ENCODE measurements around the gene CRYM.
"Not testable (repeated sequence)": the region's sequence is repeated elsewhere in the genome, so short reads cannot be mapped to it uniquely, and the experiment has no call there.

The CRYM gene

DNA sequence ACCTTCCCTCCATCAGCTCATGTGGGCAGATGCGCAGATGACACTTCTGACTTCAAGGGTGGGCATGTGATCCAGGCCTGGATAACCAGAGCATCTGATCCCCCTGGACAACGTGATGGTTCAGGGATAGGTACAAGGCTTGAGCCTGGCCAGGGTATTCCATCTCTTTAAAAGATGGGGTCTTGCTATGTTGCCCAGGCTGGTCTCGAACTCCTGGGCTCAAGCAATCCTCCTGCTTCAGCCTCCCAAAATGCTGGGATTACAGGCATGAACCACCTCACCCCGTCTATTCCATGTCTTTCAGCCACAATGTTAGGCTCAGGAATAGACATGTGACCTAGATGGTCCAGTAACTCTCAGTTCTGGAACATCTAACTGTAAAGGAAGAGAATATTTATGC, 20.8 kb downstream of the CRYM start:
- TF ChIP-seq, protein P1, sequence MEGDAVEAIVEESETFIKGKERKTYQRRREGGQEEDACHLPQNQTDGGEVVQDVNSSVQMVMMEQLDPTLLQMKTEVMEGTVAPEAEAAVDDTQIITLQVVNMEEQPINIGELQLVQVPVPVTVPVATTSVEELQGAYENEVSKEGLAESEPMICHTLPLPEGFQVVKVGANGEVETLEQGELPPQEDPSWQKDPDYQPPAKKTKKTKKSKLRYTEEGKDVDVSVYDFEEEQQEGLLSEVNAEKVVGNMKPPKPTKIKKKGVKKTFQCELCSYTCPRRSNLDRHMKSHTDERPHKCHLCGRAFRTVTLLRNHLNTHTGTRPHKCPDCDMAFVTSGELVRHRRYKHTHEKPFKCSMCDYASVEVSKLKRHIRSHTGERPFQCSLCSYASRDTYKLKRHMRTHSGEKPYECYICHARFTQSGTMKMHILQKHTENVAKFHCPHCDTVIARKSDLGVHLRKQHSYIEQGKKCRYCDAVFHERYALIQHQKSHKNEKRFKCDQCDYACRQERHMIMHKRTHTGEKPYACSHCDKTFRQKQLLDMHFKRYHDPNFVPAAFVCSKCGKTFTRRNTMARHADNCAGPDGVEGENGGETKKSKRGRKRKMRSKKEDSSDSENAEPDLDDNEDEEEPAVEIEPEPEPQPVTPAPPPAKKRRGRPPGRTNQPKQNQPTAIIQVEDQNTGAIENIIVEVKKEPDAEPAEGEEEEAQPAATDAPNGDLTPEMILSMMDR (IDR thresholded peaks at IDR 0.05; ENCODE audit: control extremely low read depth, extremely low read depth, low read depth, missing control alignments), result no peak
- CTCF ChIA-PET, result no interaction called here
- DNase-seq (ENCODE audit: extremely low spot score), result no peak
- POLR2A ChIA-PET, result no interaction called here

DNA sequence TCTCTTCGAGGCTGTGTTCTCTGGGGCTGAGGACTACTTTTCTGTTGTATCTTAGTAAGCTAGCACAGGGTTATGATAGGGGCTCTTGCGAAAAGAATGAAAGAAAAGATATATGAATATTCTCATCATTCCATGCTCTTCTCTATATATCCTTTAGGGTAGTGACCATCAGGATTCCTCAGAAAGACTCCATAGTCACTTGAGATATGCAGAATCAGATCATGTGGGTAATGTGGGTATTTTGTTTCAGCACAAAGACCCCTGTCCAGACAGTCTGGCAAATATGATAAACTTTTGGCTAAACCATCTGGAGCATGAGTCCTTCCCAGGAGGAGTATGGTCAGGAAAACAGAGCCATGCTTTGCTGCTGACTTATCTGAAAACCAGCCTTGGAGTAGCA, 21.5 kb downstream of the CRYM start:
- CTCF ChIA-PET, result no interaction called here

DNA sequence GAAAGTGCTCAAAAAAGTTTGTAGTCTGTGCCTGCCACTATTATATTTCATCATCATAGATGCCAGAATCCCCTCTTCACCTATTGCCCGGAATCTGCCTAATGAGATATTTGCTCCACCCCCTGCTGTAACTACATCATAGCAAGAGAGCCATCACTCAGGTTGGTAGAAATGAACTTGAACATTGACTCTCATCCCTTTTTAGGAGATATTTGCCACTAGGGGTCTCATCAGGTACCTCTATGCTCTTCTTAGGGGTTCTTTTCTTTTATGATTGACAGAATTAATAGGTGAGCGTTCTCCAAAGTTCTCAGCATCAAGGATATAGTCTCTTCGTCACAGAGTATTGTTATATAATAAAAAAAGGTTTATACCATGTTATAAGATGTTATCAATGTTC, 24.6 kb downstream of the CRYM start:
- ChIA-PET CTCF (no interaction called here), POLR2A (no interaction called here)
- TF ChIP-seq, protein P1 (IDR thresholded peaks at IDR 0.05; ENCODE audit: control extremely low read depth, extremely low read depth, low read depth, missing control alignments), result no peak
- no peak for DNase-seq (ENCODE audit: extremely low spot score)

More for the DNA sequence above, 21.5 kb downstream of the CRYM start:
- no peak for DNase-seq (ENCODE audit: extremely low spot score)
- POLR2A ChIA-PET, result no interaction called here
- TF ChIP-seq, protein P1 (IDR thresholded peaks at IDR 0.05; ENCODE audit: control extremely low read depth, extremely low read depth, low read depth, missing control alignments), result no peak

DNA sequence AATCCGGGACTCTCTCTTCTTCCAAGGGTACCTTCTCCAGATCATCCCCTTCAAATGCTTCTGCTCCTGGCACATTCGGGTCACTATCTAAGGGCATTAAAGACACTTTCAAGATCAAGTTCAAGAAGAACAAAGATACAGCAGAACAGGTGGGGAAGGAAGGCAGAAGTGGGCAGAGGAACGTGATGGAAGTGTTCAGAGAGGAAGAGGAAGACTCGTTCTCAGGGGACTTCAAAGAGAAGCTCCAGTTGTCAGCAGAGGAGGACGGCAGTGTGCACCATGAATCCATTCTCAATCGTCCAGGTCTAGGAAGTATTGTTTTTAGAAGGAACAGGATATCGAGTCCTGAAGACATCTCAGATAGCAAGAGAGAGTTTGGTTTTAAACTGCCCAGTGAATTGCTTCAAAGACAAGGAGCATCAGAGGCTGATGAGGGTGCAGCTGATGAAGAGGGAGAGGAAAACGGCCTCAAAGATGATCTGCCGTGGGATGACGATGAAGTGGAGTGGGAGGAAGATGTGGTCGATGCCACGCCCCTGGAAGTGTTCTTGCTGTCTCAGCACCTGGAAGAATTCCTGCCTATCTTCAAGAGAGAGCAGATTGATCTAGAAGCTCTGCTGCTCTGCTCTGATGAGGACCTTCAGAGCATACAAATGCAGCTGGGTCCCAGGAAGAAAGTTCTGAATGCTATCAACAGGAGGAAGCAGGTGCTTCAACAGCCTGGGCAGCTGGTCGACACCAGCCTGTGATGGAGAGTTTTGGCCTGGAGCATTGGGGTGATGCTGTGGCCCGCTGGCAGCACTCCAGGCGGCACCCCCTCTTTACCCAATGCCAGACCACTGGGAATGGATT, 27.8 kb downstream of the CRYM start:
- ChIA-PET CTCF (no interaction called here), POLR2A (no interaction called here)
- DNase-seq (ENCODE audit: extremely low spot score), result no peak
- TF ChIP-seq, protein P1 (IDR thresholded peaks at IDR 0.05; ENCODE audit: control extremely low read depth, extremely low read depth, low read depth, missing control alignments), result no peak

DNA sequence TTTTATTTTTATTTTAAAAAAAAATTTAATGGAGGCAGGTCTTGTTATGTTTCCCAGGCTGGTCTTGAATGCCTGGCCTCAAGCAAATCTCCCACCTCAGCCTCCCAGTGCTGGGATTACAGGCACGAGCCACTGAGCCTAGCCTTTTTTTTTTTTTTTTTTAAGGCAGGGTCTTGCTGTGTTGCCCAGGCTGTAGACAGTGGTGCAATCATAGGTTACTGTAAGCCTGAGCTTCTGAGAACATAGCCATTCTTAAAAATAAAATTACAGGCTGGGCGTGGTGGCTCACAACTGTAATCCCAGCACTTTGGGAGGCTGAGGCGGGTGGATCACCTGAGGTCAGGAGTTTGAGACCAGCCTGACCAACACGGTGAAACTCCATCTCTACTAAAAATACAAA, 29.9 kb downstream of the CRYM start:
- POLR2A ChIA-PET, result interaction anchor here (0.7 kb wide), 1 partner anchor 79 kb away, joined by 3 read pairs; no protein-coding TSS in a partner anchor
- CTCF ChIA-PET; DNase-seq (ENCODE audit: extremely low spot score): not testable (repeated sequence)

DNA sequence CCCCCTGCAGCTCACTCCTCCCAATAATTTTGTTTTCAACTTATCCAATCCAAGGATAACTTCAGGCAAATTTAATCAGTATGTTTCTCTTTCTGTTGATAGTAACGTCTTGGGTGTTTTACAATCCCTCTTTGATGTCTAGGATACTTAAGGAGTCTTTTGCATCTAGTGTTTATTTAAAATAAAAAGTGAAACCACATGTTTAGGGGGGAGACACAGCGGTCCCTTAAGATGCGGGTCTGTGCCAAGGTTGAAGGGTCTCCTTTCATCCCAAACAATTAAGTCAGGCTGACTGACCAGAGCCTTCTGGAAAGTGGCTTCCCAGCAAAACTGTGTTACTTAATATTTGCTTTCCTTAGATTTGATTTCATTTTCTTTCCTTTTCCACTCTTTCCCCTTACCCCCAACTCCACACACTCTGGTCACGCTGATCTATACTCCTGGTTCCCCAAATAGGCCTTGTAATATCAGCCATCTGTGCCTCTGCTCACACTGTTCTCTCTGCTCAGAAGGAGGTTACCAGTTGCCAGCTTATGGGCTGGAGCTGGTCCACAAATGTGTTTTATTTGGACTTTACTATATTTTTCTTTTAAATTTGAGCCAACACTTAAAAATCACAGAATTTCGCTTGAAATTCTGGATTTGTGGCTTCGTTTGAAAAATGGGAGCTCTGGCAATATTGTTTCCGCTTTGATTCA, 33.4 kb downstream of the CRYM start:
- ChIA-PET POLR2A (no interaction called here), CTCF (no interaction called here)
- no peak for DNase-seq (ENCODE audit: extremely low spot score)
- TF ChIP-seq, protein P1 (IDR thresholded peaks at IDR 0.05; ENCODE audit: control extremely low read depth, extremely low read depth, low read depth, missing control alignments), result no peak

DNA sequence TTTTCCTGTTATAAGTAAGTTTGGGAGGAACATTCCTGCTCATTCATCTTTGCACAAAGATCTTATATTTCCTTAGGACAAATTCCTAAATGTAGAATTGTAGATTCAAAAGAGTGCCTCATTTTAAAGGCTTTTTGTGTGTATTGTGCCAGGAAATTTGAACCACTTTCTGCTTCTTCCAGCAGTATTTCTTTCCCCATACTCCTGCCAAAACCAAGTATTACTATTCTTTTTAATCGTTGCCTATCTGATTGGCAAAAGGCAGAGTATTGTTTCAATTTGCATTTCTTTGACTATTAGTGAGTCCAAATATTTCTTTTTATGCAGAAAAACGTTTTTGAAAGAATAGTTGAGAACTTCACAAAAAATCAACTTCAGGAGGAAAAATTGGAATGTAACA, 35.3 kb downstream of the CRYM start:
- ChIA-PET POLR2A (no interaction called here), CTCF (interaction anchor here (1.3 kb wide), 1 partner anchor 54 kb away, joined by 4 read pairs; no protein-coding TSS in a partner anchor)
- TF ChIP-seq, protein P1 (IDR thresholded peaks at IDR 0.05; ENCODE audit: control extremely low read depth, extremely low read depth, low read depth, missing control alignments), result no peak
- no peak for DNase-seq (ENCODE audit: extremely low spot score)

Data from GM10248 (cell line).